Nephron progenitor cell (in vitro differentiated cells): ENCODE measurements around the gene IGSF3.
A peak's percentile ranks its signal among the peaks of the same experiment; 100 is the strongest.

Experiments used
- DNase-seq: peaks from one replicate; pipeline ENCODE4 v3.0.0; 2021
- H3K27ac Mint-ChIP-seq: 2 replicates; pipeline ENCODE4 v1.8.0; 2021; ENCODE audit warnings: mild to moderate bottlenecking, moderate library complexity, mixed read lengths
- H3K27me3 Mint-ChIP-seq: 2 replicates; pipeline ENCODE4 v1.8.0; 2021; ENCODE audit warnings: mild to moderate bottlenecking, low read depth, mixed read lengths; ENCODE audit not compliant: poor library complexity
- H3K36me3 Mint-ChIP-seq: 2 replicates; pipeline ENCODE4 v1.8.0; 2021; ENCODE audit warnings: low read depth, mixed read lengths
- H3K4me1 Mint-ChIP-seq: 2 replicates; pipeline ENCODE4 v1.8.0; 2021; ENCODE audit warnings: mixed read lengths
- H3K4me3 Mint-ChIP-seq: 2 replicates; pipeline ENCODE4 v1.8.0; 2021; ENCODE audit warnings: mild to moderate bottlenecking, moderate library complexity, mixed read lengths
- H3K9me3 Mint-ChIP-seq: 2 replicates; pipeline ENCODE4 v1.8.0; 2021; ENCODE audit warnings: mild to moderate bottlenecking, moderate library complexity, mixed read lengths
- TF ChIP-seq, protein P1 (sequence below): fragments of 200-600 bp; sonication (generic); IDR thresholded peaks from 2 replicates; pipeline ENCODE4 v1.5.0; 2021; ENCODE audit warnings: antibody characterized with exemption

Gene IGSF3

DNA sequence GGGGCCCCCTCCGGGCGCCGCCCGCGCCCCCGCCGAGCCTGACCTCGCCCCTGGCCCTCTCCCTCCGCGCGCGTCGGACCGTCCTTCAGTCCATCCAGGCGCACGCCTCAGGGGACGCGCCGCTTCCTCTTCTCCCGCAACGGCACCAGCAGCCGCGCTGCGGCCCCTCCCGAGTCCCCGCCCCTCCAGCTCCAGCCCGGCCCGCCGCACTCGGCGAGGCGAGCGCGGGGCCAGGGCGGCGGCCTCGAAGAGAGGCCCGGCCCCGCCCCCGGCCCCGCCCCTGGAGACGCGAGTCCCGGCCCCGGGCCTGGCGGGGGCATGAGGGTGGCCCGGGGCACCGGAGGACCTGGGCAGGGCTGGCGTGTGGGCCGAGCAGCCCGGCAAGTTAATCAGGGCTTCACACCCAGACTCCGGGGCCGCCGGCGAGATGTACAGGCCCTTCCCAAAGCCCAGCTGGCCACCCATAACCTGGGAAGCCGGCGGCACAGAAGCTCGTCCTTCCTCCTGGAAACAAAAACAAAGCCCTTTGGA, at the start of gene IGSF3:
TSS of gene IGSF3 (minus strand) at position 159 of the 531 bp plus-strand sequence. CDS start 1,407 bp downstream, outside the sequence.
- peak; percentile 88 for DNase-seq
- Mint-ChIP-seq H3K36me3 (peaks cover 4% of the 10 kb centered on the region), H3K27me3 (peaks cover 17% of the 10 kb centered on the region), H3K4me1 (peaks cover 53% of the 10 kb centered on the region), H3K27ac (no peak within 1 kb of the TSS), H3K4me3 (peak within 1 kb of the TSS; percentile 90), H3K9me3 (peaks cover 4% of the 10 kb centered on the region)
- TF ChIP-seq, protein P1, sequence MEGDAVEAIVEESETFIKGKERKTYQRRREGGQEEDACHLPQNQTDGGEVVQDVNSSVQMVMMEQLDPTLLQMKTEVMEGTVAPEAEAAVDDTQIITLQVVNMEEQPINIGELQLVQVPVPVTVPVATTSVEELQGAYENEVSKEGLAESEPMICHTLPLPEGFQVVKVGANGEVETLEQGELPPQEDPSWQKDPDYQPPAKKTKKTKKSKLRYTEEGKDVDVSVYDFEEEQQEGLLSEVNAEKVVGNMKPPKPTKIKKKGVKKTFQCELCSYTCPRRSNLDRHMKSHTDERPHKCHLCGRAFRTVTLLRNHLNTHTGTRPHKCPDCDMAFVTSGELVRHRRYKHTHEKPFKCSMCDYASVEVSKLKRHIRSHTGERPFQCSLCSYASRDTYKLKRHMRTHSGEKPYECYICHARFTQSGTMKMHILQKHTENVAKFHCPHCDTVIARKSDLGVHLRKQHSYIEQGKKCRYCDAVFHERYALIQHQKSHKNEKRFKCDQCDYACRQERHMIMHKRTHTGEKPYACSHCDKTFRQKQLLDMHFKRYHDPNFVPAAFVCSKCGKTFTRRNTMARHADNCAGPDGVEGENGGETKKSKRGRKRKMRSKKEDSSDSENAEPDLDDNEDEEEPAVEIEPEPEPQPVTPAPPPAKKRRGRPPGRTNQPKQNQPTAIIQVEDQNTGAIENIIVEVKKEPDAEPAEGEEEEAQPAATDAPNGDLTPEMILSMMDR = no peak

DNA sequence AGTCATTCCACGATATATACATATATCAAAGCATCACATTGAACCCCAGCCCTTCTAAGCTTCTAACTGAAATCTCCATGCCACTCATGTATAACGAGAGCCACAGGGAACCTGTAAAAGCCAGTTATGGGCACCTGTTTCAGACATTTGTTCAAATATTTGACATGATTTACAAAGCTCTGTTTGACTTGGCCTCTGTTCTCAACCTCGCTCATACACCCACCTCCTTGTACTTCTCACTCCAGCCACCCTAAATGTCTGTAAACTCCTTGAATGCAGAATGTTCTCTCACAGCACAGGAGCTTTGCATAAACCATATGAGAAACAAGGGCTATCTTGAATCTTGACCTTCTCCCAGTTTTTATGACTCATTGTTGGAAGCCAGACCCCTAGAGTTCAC, 49.8 kb upstream of the IGSF3 start:
- no peak overlapping the region for H3K4me3 Mint-ChIP-seq
- peaks cover 29% of the 10 kb centered on the region for H3K9me3 Mint-ChIP-seq
- peaks cover 25% of the 10 kb centered on the region for H3K4me1 Mint-ChIP-seq
- no peaks in the 10 kb centered on the region for H3K27me3 Mint-ChIP-seq
- H3K36me3 Mint-ChIP-seq = no peaks in the 10 kb centered on the region
- no peak overlapping the region for H3K27ac Mint-ChIP-seq
- TF ChIP-seq, protein P1 = no peak
- no peak for DNase-seq

DNA sequence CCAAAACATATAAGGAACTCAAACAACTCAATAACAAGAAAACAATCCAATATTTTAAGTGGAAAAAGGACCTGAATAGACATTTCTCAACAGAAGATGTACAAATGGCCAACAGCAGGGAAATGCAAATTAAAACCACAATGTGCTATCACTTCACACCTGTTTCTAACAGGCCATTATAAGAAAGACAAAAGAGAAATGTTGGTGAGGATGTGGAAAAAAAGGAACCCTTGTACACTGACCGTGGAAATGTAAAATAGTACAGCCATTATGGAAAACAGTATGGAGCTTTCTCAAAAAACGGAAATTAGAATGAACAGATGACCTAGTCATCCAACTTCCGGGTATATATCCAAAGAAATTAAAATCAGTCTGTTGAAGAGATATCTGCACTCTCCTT, 48.9 kb upstream of the IGSF3 start:
- peaks cover 29% of the 10 kb centered on the region for H3K4me1 Mint-ChIP-seq
- TF ChIP-seq, protein P1 = no peak
- no peak for DNase-seq
- no peaks in the 10 kb centered on the region for H3K36me3 Mint-ChIP-seq
- no peaks in the 10 kb centered on the region for H3K27me3 Mint-ChIP-seq
- peaks cover 29% of the 10 kb centered on the region for H3K9me3 Mint-ChIP-seq
- H3K27ac Mint-ChIP-seq = no peak overlapping the region
- H3K4me3 Mint-ChIP-seq = no peak overlapping the region

DNA sequence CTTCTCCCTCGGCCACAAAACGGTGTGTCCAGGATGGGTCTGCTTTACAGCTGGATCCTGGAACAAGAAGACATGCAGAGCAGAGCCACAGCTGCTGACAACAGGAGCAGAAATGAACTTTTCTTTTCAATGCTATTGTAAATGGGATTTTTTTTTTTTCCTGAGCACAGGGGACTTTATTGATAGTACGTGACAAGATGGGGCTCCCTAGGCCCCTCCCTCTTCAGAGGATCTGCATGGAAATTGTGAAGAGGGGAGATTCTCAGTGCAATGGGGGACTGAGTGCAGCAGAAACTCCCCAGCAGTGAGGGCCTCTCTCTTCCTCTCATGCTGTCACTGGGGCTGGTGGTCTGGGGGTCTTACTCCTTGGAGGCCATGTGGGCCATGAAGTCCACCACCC, 45.9 kb upstream of the IGSF3 start:
- Mint-ChIP-seq H3K4me3 (no peak overlapping the region), H3K27me3 (no peaks in the 10 kb centered on the region), H3K9me3 (peaks cover 24% of the 10 kb centered on the region), H3K4me1 (peaks cover 40% of the 10 kb centered on the region), H3K27ac (no peak overlapping the region), H3K36me3 (no peaks in the 10 kb centered on the region)
- TF ChIP-seq, protein P1 = no peak
- no peak for DNase-seq

DNA sequence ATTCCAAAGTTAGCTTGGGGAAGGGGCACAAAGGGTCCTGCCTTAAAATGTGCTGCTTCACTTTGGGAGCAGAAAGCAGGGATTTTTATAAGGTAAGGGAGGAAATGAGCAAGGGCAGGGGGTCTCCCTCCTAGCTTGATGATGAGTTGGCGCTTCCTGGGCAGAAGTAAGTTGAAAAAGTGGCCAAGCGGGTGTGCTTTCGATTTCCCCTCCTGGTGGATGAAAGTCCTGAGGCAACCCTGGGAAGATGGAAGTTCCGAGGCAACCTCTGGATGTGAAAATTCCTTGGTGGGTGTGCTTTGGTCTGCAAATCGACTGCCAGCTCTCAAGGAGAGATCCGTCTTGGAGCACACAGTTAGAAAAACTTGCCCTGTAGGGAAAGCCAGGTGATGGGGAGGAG, 45.0 kb upstream of the IGSF3 start:
- H3K27ac Mint-ChIP-seq = peak overlapping the region; percentile 55
- no peak for DNase-seq

More for the DNA sequence above, 45.0 kb upstream of the IGSF3 start:
- no peaks in the 10 kb centered on the region for H3K36me3 Mint-ChIP-seq
- H3K9me3 Mint-ChIP-seq = peaks cover 20% of the 10 kb centered on the region
- no peak overlapping the region for H3K4me3 Mint-ChIP-seq
- peaks cover 5% of the 10 kb centered on the region for H3K27me3 Mint-ChIP-seq
- peaks cover 45% of the 10 kb centered on the region for H3K4me1 Mint-ChIP-seq
- TF ChIP-seq, protein P1 = no peak
